IPS-20b (cell line): ENCODE data around the gene MAB21L4.

Source experiments
- H3K27ac ChIP-seq: one replicate; pipeline ENCODE4 v1.5.1; 2013; ENCODE audit warnings: low read length
- H3K27me3 ChIP-seq: 2 replicates; pipeline ENCODE4 v1.6.1; 2013; ENCODE audit warnings: mild to moderate bottlenecking, low read length, inconsistent platforms; ENCODE audit not compliant: insufficient read depth
- H3K36me3 ChIP-seq: 2 replicates; pipeline ENCODE4 v1.6.1; 2013; ENCODE audit warnings: low read depth, mild to moderate bottlenecking, inconsistent platforms, low read length, moderate library complexity; ENCODE audit not compliant: insufficient read depth
- H3K4me1 ChIP-seq: 2 replicates; pipeline ENCODE4 v1.6.1; 2013; ENCODE audit warnings: mild to moderate bottlenecking, control low read depth, inconsistent platforms, low read length, moderate library complexity; ENCODE audit not compliant: insufficient read depth
- H3K4me3 ChIP-seq: 2 replicates; pipeline ENCODE4 v1.5.1; 2013; ENCODE audit warnings: mild to moderate bottlenecking, low read length, inconsistent platforms
- H3K9ac ChIP-seq: 2 replicates; pipeline ENCODE4 v1.6.1; 2013; ENCODE audit warnings: low read depth, mild to moderate bottlenecking, inconsistent platforms, low read length, moderate library complexity
- H3K9me3 ChIP-seq: 2 replicates; pipeline ENCODE4 v1.6.1; 2013; ENCODE audit warnings: mild to moderate bottlenecking, low read depth, low read length, inconsistent platforms; ENCODE audit not compliant: insufficient read depth

The MAB21L4 gene

DNA sequence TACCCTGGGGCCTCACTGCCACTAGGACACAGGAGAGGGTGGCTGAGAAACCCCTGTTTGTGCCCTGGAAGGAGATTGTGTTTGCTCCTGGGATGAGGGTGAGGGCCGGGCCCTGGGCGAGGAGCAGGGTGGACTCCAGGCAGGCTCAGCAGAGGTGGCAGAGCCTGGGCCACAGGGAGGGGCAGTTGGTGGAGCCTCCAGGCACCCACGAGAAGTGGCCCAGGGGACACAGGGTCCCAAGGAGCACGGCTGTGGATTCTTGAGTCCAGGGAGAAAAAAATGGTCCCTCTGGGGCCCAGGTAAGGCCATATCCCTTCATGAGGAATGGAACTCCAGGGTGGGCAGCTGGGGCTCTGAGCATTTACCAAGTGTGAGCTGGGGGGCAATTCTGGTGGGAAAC, 8.3 kb downstream of the MAB21L4 start:
- Histone ChIP-seq H3K9ac (no peak overlapping the region), H3K9me3 (no peaks in the 10 kb centered on the region), H3K36me3 (no peaks in the 10 kb centered on the region), H3K27ac (no peak overlapping the region), H3K27me3 (no peaks in the 10 kb centered on the region), H3K4me1 (no peaks in the 10 kb centered on the region), H3K4me3 (no peak overlapping the region)

DNA sequence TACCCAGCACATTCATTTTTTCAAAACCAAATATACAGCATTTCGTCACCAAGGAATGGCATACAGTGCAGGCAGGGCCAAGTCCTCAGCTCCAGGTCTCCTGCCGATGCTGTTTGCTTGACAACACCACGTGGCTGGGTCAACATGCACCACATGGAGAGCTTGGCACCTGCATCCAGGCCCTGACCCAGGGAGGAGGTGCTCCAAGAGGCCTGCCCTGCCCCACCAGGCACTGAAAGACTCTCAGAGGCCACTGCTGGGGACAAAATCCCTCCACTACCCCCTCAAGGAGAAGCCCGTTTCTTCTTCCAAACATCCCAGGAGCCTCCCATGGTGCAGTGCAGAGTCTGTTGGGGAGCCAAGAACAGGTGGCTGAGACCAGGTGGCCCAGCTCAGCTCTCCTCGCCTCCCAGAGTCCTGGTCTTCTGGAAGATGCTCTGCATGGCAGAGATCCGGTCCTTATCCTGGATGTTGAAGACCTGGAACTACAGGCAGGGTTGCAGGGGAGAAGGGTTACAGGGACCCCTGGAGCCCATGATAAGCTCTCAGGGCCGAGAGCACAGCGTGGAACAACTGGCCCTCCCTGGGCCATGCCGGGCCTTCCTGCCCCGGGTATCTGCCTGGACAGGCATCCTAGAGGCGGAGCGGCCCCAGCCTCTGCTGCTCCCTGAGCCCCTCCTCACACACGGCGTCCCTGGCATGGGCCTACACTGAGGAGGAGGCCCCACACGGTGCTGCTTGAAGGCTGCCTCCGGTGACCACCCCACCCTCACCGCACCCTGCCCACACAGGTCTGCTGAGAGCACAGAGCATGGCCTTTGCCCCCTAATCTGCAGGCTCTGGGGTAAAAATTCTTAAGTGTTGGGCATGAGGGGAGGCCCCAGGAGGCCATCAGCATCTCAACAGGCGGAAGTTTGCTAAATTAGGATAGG, 9.0 kb downstream of the MAB21L4 start:
- no peak overlapping the region for H3K4me3 ChIP-seq
- no peaks in the 10 kb centered on the region for H3K4me1 ChIP-seq
- no peak overlapping the region for H3K9ac ChIP-seq

DNA sequence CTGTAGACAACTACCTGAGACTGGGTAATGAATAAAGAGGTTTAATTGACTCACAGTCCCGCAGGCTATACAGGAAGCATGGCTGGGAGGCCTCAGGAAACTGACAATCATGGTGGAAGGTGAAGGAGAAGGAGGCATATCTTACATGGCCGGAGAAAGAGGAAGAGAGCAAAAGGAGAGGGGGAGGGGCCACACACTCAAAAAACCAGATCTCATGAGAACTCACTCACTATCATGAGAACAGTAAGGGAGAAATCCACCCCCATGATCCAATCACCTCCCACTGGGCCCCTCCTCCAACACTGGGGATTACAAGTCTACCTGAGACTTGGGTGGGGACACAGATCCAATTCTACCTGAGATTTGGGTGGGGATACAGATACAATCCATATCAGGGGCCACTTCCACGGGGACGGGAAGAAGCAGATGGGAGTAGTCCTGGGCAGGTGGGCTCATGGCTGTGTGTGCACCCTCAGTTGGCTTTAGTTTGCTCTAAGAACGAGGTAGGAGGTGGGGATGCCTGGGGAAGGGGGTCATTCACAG, 9.9 kb downstream of the MAB21L4 start:
- H3K4me1 ChIP-seq = no peaks in the 10 kb centered on the region
- no peaks in the 10 kb centered on the region for H3K36me3 ChIP-seq
- H3K4me3 ChIP-seq = no peak overlapping the region
- H3K27me3 ChIP-seq = no peaks in the 10 kb centered on the region
- no peak overlapping the region for H3K27ac ChIP-seq
- no peaks in the 10 kb centered on the region for H3K9me3 ChIP-seq
- H3K9ac ChIP-seq = no peak overlapping the region

More for the DNA sequence above, 9.0 kb downstream of the MAB21L4 start:
- H3K36me3 ChIP-seq = no peaks in the 10 kb centered on the region
- no peaks in the 10 kb centered on the region for H3K27me3 ChIP-seq
- H3K27ac ChIP-seq = no peak overlapping the region
- no peaks in the 10 kb centered on the region for H3K9me3 ChIP-seq

DNA sequence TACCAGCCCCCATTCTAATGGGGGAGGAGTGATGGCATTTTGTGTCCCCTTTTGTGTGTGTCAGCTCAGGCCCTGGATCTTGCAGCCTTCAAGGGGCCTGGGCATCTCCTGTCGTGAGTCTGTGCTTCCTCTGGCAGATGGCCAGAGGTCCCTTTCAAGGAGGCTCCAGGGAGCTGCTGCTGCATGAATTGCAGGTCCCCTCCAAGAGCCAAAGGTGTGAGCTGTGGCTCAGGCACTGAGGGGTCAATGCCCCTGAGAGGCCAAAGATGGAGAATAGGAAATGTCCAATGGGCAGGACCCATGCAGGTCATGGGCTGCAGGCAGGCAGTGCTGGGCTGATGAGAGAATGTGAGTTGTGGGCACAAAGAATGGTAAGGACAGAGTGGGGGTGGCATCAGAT, 10.4 kb downstream of the MAB21L4 start:
- Histone ChIP-seq H3K9ac (no peak overlapping the region), H3K9me3 (no peaks in the 10 kb centered on the region), H3K27ac (no peak overlapping the region), H3K4me3 (no peak overlapping the region), H3K36me3 (no peaks in the 10 kb centered on the region), H3K4me1 (no peaks in the 10 kb centered on the region), H3K27me3 (no peaks in the 10 kb centered on the region)

DNA sequence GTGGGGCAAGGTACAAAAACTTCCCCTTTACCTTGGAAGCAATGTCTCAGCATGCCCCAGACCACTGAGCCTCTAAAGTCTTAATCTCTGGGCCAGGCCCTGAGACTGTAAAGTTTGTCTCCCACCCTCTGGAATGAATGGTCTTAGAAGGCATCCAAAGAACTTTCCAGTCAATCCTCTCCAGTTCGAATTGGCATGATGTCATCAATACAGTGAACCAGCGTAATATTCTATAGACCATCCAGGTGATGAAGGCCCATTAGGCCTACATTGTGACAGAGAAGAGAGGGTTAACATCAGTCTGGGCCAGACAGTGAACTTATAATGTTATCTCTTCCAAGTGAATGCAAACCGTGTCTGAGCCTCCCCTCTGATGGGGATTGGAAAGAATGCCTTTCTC, 11.2 kb downstream of the MAB21L4 start:
- H3K9me3 ChIP-seq = no peaks in the 10 kb centered on the region
- H3K4me3 ChIP-seq = no peak overlapping the region
- no peaks in the 10 kb centered on the region for H3K27me3 ChIP-seq
- no peak overlapping the region for H3K9ac ChIP-seq
- H3K36me3 ChIP-seq = no peaks in the 10 kb centered on the region
- H3K27ac ChIP-seq = no peak overlapping the region
- no peaks in the 10 kb centered on the region for H3K4me1 ChIP-seq

DNA sequence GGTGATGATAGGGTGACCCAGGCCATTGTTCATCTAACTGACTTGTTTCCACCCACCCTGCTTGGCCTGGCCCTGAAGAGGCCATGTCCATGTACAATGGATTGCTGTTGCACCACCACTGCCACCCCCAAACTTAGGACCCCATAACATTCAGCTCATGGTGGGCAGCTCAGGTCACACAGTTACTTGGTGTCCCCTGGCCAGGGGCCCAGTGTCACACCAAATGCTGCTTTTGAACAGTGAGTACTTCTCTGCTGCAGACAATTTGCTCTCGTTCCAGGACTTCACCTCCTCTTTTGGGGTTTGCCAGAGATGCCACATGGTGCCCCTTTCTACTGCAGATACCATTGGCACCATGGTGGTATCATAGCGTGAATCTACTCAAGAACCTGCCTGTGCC, 11.7 kb downstream of the MAB21L4 start:
- no peaks in the 10 kb centered on the region for H3K9me3 ChIP-seq
- no peak overlapping the region for H3K4me3 ChIP-seq
- no peaks in the 10 kb centered on the region for H3K36me3 ChIP-seq
- H3K27me3 ChIP-seq = no peaks in the 10 kb centered on the region
- no peaks in the 10 kb centered on the region for H3K4me1 ChIP-seq
- H3K9ac ChIP-seq = no peak overlapping the region
- H3K27ac ChIP-seq = no peak overlapping the region

DNA sequence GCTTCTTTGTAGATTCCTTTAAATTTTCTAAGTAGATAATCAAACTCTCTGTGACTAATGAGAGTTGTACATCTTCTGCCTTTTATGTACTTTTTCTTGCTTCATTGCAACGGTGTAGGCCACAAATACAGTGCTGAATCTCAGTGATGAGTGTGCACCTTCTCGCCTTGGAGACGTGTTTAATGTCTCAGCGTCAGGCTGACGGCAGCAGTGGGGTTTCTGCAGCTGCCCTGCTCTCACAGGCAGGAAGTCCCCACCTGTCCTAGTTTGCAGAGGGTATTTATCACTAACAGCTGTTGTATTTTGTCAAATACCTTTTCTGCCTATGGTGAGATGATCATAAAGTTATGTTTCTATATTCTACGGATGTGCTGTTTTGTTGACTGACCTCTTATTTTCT, 14.0 kb downstream of the MAB21L4 start:
- H3K4me1 ChIP-seq = no peaks in the 10 kb centered on the region
- no peak overlapping the region for H3K9ac ChIP-seq
- H3K36me3 ChIP-seq = no peaks in the 10 kb centered on the region
- H3K4me3 ChIP-seq = no peak overlapping the region
- no peak overlapping the region for H3K27ac ChIP-seq
- no peaks in the 10 kb centered on the region for H3K9me3 ChIP-seq
- H3K27me3 ChIP-seq = no peaks in the 10 kb centered on the region

DNA sequence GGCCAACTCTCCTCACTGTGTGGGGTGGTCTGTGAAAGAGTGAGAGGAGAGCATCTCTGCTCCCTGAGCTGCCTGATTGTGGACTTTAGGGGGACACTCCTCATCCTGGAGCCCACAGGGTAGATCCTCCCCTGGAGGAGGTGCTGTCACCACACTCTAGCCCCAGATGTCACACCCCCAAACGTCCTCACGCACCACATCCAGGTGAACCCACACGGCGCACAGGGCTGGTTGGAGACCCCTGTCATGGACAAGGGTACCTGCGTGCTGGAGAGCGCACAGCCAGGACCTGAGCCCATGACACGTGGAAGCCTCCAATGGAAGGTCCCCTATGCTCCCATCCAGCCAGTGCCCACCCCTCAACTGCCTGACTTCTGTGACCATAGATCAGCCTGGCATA, 16.9 kb downstream of the MAB21L4 start:
- Histone ChIP-seq H3K9me3 (no peaks in the 10 kb centered on the region), H3K4me3 (no peak overlapping the region), H3K27me3 (no peaks in the 10 kb centered on the region), H3K27ac (no peak overlapping the region), H3K4me1 (no peaks in the 10 kb centered on the region), H3K36me3 (no peaks in the 10 kb centered on the region), H3K9ac (no peak overlapping the region)

DNA sequence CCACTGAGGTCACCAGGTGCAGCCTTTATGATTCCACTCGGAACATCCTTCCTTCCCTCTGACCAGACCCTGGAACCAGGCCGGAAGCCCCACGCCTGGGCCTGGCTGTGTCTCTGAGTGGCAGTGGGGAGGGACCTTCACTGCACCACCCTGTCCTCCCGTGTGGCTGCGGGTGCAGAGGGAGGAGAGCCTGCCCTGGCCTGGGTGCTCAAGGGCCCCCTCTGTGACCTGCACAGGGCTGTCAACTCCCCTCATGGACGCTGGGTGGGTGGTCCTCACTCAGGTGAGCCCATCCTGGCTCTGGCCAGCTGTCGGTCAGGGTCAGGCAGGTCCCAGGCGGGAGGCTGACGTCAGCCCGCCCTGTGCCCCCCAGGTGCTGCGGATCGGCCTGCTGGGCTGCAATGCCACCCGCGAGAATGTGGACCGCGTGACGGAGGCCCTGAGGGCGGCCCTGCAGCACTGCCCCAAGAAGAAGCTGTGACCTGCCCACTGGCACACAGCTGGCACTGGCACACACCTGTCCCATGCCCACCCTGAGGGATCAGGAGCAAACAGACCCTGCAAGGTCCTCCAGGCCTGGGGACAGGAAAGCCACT, 17.5 kb downstream of the MAB21L4 start:
- no peak overlapping the region for H3K27ac ChIP-seq
- no peaks in the 10 kb centered on the region for H3K9me3 ChIP-seq
- no peak overlapping the region for H3K4me3 ChIP-seq
- no peaks in the 10 kb centered on the region for H3K4me1 ChIP-seq
- no peaks in the 10 kb centered on the region for H3K27me3 ChIP-seq
- no peaks in the 10 kb centered on the region for H3K36me3 ChIP-seq
- H3K9ac ChIP-seq = no peak overlapping the region

DNA sequence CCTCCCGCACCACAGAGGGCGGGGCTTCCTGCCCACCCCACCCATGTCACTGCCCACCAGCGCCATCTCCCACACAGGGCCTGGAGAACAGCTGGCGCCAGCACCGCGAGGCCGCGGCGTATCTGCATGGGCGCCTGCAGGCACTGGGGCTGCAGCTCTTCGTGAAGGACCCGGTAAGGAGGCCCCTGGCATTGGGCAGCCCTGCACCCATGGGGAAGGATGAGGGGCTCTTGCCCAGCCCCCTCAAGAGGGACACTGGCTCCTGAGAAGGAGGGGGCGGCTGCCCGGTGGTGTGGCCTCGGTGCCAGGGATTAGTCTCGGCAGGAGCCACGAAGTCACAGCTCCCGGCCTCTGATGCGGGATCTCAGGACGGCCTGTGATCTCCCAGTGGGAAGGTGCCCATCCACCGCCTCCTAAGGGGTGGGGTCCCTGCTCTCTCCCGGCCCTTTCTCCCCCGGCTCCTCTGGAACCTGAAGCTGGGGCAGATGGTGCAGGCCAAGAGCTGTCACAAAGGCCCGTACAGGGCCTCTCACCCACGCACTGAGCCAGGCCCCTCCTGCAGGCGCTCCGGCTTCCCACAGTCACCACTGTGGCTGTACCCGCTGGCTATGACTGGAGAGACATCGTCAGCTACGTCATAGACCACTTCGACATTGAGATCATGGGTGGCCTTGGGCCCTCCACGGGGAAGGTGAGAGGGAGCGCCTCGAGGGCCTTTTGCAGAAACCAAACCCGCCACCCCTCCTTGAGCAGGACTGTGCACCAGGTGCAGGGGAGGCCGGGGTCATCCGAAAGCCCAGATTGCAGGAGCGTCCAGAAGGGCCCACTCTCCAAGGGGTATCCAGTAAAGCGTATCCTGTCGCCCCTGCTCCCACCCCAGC, 18.3 kb downstream of the MAB21L4 start:
- Histone ChIP-seq H3K4me1 (no peaks in the 10 kb centered on the region), H3K9ac (no peak overlapping the region), H3K27me3 (no peaks in the 10 kb centered on the region), H3K27ac (no peak overlapping the region), H3K9me3 (no peaks in the 10 kb centered on the region), H3K4me3 (no peak overlapping the region), H3K36me3 (no peaks in the 10 kb centered on the region)

DNA sequence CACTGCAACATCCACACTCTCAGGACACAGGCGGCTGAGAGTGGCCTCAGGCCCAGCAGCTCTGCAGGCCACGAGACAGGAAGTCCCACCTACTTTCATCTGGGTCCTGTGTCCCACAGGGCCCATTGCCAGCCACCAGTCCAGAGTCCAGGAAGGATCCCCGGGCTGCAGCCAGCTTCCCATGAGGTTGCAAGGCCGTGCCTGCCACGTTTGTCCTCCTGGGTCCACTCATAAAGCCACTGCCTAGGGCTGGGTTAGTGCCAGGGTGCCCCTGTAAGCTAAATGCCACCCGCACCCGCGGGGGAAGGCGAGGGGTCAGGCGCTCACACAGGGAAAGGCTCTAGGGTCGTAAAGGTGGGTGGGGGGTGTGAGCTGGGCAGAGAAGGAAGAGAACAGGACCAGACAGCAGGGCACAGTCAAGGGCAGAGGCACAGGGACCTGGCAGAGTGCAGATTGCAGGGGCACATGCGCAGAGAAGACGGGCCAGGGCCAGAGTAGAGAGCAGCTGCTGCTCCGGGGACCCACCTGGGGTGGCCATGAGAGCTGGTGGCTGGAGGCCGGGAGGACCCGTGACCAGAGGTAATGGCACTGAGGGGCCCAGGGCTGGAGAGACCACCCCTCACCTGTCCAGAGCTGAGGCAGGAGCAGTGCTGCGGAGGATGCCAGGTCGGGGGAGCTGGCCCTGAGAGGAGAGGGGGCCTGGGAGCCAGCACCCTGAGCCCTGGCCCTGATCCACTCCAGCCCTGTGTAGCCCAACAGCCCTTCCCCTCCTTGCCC, 19.3 kb downstream of the MAB21L4 start:
- no peaks in the 10 kb centered on the region for H3K27me3 ChIP-seq
- no peak overlapping the region for H3K4me3 ChIP-seq
- no peaks in the 10 kb centered on the region for H3K9me3 ChIP-seq
- no peak overlapping the region for H3K27ac ChIP-seq
- H3K36me3 ChIP-seq = no peaks in the 10 kb centered on the region
- H3K4me1 ChIP-seq = no peaks in the 10 kb centered on the region
- H3K9ac ChIP-seq = no peak overlapping the region
